ENCODE data around the gene PTBP1. TPM values are rescaled to one million over a fixed set of nuclear protein-coding genes. Genes with fewer than 3 reads are reported as not detected.
"Not testable (repeated sequence)": the region's sequence is repeated elsewhere in the genome, so short reads cannot be mapped to it uniquely, and the experiment has no call there.

PTBP1 gene
- total and polyA plus RNA-seq, 2 donors (not counting 1 experiment from before 2014, with no cell fraction given), result 137 to 309 TPM

- Mint-ChIP-seq H3K27ac (no peak overlapping the region), H3K4me3 (no peak overlapping the region), H3K4me1 (no peaks in the 10 kb centered on the region), H3K9me3 (ENCODE audit: insufficient read depth) (no peaks in the 10 kb centered on the region), H3K27me3 (no peaks in the 10 kb centered on the region)
- 96% methylated on average over 2 of the region's 2 CpGs for WGBS (ENCODE audit: insufficient coverage)
- peaks cover 0 to 3% (median 0%) of the 10 kb centered on the region in 3 donors for H3K9me3 ChIP-seq (ENCODE audit: control extremely low read depth in 1 of 3, control insufficient read depth in 2 of 3, insufficient read depth in 1 of 3, low read length in 2 of 3)
- ChIA-PET CTCF (no interaction called here), POLR2A (no interaction called here)
- H3K27ac ChIP-seq (ENCODE audit: low read length in 2 of 2), result no peak overlapping the region
- no peak overlapping the region for H2AFZ ChIP-seq (ENCODE audit: insufficient read depth, low read depth, low read length, poor library complexity, severe bottlenecking)
- H3K79me2 ChIP-seq (ENCODE audit: control insufficient read depth, insufficient read depth, low read length), result peaks cover 4% of the 10 kb centered on the region
- peaks cover 0 to 3% of the 10 kb centered on the region in 2 donors for H3K4me1 ChIP-seq (ENCODE audit: control insufficient read depth in 2 of 2, insufficient read depth in 2 of 2, low read length in 2 of 2)
- TF ChIP-seq, protein P1, sequence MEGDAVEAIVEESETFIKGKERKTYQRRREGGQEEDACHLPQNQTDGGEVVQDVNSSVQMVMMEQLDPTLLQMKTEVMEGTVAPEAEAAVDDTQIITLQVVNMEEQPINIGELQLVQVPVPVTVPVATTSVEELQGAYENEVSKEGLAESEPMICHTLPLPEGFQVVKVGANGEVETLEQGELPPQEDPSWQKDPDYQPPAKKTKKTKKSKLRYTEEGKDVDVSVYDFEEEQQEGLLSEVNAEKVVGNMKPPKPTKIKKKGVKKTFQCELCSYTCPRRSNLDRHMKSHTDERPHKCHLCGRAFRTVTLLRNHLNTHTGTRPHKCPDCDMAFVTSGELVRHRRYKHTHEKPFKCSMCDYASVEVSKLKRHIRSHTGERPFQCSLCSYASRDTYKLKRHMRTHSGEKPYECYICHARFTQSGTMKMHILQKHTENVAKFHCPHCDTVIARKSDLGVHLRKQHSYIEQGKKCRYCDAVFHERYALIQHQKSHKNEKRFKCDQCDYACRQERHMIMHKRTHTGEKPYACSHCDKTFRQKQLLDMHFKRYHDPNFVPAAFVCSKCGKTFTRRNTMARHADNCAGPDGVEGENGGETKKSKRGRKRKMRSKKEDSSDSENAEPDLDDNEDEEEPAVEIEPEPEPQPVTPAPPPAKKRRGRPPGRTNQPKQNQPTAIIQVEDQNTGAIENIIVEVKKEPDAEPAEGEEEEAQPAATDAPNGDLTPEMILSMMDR (IDR thresholded peaks at IDR 0.05), result no peak
- no peak for TF ChIP-seq EZH2 (IDR thresholded peaks at IDR 0.05; ENCODE audit: borderline replicate concordance, insufficient read depth, low read depth, low read length, poor library complexity, severe bottlenecking)
- intact Hi-C loops (cut with micrococcal nuclease), result no loop called here
- peaks cover 0 to 12% of the 10 kb centered on the region in 2 experiments for H3K36me3 ChIP-seq (replicated peaks in 1 of 2; ENCODE audit: control extremely low read depth in 1 of 2, control insufficient read depth in 1 of 2, extremely low read depth in 1 of 2, insufficient read depth in 2 of 2, low read length in 1 of 2)
- ATAC-seq (ENCODE audit: low read depth) (no peak), DNase-seq (no peak)
- H3K4me2 ChIP-seq (replicated peaks; ENCODE audit: low read depth, low read length, poor library complexity, severe bottlenecking), result no peak overlapping the region
- H4K20me1 ChIP-seq (ENCODE audit: control insufficient read depth, insufficient read depth, low read length, poor library complexity, severe bottlenecking), result peaks cover 12% of the 10 kb centered on the region
- no peaks in the 10 kb centered on the region for H3K27me3 ChIP-seq (replicated peaks in 1 of 4; ENCODE audit: control extremely low read depth in 1 of 4, control insufficient read depth in 3 of 4, insufficient read depth in 4 of 4, low read length in 3 of 4)
- H3K9ac ChIP-seq (ENCODE audit: low read length), result no peak overlapping the region
- no peak overlapping the region for H3K4me3 ChIP-seq (ENCODE audit: control extremely low read depth in 1 of 5, extremely low read depth in 1 of 5, insufficient read depth in 1 of 5, low read depth in 2 of 5, low read length in 4 of 5)
Observed at GRCh38 chr19:816500-816857, 19.2 kb downstream of the PTBP1 start.

DNA sequence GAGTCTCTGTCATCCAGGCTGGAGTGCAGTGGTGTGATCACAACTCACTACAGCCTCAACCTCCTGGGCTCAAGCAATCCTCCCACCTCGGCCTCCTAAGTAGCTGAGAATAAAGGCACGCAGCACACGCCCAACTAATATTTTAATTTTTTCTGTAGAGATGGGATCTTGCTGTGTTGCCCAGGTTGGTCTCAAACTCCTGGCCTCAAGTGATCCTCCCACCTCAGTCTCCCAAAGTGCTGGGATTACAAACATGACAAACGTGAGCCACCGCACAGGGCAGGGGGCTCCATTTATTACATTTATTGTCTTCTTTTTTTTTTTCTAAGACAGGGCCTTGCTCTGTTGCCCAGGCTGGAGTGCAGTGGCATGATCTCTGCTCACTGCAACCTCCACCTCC, 23.0 kb downstream of the PTBP1 start:
- H3K36me3 ChIP-seq (replicated peaks in 1 of 2; ENCODE audit: control extremely low read depth in 1 of 2, control insufficient read depth in 1 of 2, extremely low read depth in 1 of 2, insufficient read depth in 2 of 2, low read length in 1 of 2); H3K4me1 ChIP-seq (ENCODE audit: control insufficient read depth in 2 of 2, insufficient read depth in 2 of 2, low read length in 2 of 2); CTCF ChIA-PET; POLR2A ChIA-PET; DNase-seq; H3K4me3 Mint-ChIP-seq; H3K79me2 ChIP-seq (ENCODE audit: control insufficient read depth, insufficient read depth, low read length); H3K9me3 ChIP-seq (ENCODE audit: control extremely low read depth in 1 of 3, control insufficient read depth in 2 of 3, insufficient read depth in 1 of 3, low read length in 2 of 3); H2AFZ ChIP-seq (ENCODE audit: insufficient read depth, low read depth, low read length, poor library complexity, severe bottlenecking); H3K27ac Mint-ChIP-seq; intact Hi-C loops (cut with micrococcal nuclease); H3K4me2 ChIP-seq (replicated peaks; ENCODE audit: low read depth, low read length, poor library complexity, severe bottlenecking); H3K4me3 ChIP-seq (ENCODE audit: control extremely low read depth in 1 of 5, extremely low read depth in 1 of 5, insufficient read depth in 1 of 5, low read depth in 2 of 5, low read length in 4 of 5); H3K27me3 Mint-ChIP-seq; H3K9ac ChIP-seq (ENCODE audit: low read length); H4K20me1 ChIP-seq (ENCODE audit: control insufficient read depth, insufficient read depth, low read length, poor library complexity, severe bottlenecking); ATAC-seq (ENCODE audit: low read depth); H3K27ac ChIP-seq (ENCODE audit: low read length in 2 of 2); H3K9me3 Mint-ChIP-seq (ENCODE audit: insufficient read depth); H3K4me1 Mint-ChIP-seq: not testable (repeated sequence)
- peaks cover 0 to 16% (median 6%) of the 10 kb centered on the region in 4 experiments for H3K27me3 ChIP-seq (replicated peaks in 1 of 4; ENCODE audit: control extremely low read depth in 1 of 4, control insufficient read depth in 3 of 4, insufficient read depth in 4 of 4, low read length in 3 of 4)
- WGBS (ENCODE audit: insufficient coverage), result 100% methylated on average over 2 of the region's 5 CpGs

Data from B cell (primary cell).